Astrocyte (in vitro differentiated cells and primary cell): ENCODE results near the gene KRTAP17-1.

ENCODE experiments used
- EZH2 ChIP-seq: IDR thresholded peaks from 2 replicates; pipeline ENCODE4 v1.6.1; 2012; ENCODE audit warnings: mild to moderate bottlenecking, low read length, inconsistent platforms; ENCODE audit not compliant: insufficient read depth
- TF ChIP-seq, protein P1 (sequence below): IDR thresholded peaks from 2 replicates; pipeline ENCODE4 v1.5.1; 2011; ENCODE audit warnings: low read depth, mild to moderate bottlenecking, inconsistent platforms, low read length, moderate library complexity; ENCODE audit not compliant: insufficient read depth

DNA sequence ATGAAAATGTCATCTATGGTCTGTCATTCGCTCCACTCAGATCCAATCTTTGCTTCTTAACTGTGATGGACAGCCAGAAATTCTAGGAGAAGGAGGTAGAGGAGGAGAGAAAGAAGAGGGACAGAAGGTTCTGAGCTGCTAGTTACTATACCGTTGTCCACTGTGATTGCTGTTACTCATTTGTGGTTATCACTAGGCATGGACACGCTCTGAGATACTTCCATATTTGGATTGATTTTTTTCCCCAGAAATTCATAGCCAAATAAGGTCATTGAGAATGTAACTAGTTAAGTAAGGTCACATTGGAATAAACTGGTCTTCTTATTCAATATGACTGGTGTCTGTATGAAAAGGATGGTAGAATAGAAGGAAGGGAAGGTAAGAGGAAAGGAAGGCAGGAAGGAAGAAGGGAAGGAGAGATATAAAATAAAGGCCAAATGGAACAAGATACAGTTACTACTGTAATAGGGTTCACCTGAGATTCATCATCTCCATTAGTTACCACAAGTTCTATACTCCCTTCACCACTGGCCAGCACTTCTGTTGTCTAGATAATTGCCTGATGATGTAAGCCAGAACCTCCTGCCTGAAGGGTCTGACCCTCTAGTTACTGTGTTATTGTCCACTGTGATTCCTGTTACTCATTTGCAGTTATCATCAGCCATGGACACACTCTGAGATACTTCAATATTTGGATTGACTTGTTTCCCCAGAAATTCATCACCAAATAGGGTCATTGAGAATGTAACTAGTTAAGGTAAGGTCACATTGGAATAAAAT lies 37.1 kb downstream of the KRTAP17-1 start:
- TF ChIP-seq, protein P1, sequence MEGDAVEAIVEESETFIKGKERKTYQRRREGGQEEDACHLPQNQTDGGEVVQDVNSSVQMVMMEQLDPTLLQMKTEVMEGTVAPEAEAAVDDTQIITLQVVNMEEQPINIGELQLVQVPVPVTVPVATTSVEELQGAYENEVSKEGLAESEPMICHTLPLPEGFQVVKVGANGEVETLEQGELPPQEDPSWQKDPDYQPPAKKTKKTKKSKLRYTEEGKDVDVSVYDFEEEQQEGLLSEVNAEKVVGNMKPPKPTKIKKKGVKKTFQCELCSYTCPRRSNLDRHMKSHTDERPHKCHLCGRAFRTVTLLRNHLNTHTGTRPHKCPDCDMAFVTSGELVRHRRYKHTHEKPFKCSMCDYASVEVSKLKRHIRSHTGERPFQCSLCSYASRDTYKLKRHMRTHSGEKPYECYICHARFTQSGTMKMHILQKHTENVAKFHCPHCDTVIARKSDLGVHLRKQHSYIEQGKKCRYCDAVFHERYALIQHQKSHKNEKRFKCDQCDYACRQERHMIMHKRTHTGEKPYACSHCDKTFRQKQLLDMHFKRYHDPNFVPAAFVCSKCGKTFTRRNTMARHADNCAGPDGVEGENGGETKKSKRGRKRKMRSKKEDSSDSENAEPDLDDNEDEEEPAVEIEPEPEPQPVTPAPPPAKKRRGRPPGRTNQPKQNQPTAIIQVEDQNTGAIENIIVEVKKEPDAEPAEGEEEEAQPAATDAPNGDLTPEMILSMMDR, result no peak
- no peak for TF ChIP-seq EZH2
